NAMALWA (cell line): ENCODE measurements around the gene APC2.
"Not testable (repeated sequence)": the region's sequence is repeated elsewhere in the genome, so short reads cannot be mapped to it uniquely, and the experiment has no call there.

ENCODE experiments used
- DNase-seq: peaks from one replicate; pipeline ENCODE4 v3.0.0-alpha.2; 2015; ENCODE audit warnings: low spot score

The APC2 gene

GRCh38 chr19:1495799-1496713, 46.1 kb downstream of the APC2 start:
- DNase-seq, result no peak

GRCh38 chr19:1496714-1497577, 47.0 kb downstream of the APC2 start:
- no peak for DNase-seq

- DNase-seq, result no peak
Observed at GRCh38 chr19:1497578-1498235, 47.8 kb downstream of the APC2 start.

GRCh38 chr19:1499231-1499630, 49.3 kb downstream of the APC2 start:
- DNase-seq, result not testable (repeated sequence)

GRCh38 chr19:1501200-1501595, 51.3 kb downstream of the APC2 start:
- DNase-seq, result no peak

- no peak for DNase-seq
Observed at GRCh38 chr19:1502433-1503088, 52.6 kb downstream of the APC2 start.

GRCh38 chr19:1503089-1503924, 53.4 kb downstream of the APC2 start:
- peak; percentile 76 for DNase-seq

GRCh38 chr19:1503925-1504773, 54.2 kb downstream of the APC2 start:
- no peak for DNase-seq

- DNase-seq, result no peak
Observed at GRCh38 chr19:1505012-1505411, 55.1 kb downstream of the APC2 start.

GRCh38 chr19:1505991-1506881, 56.3 kb downstream of the APC2 start:
- no peak for DNase-seq

GRCh38 chr19:1507192-1507660, 57.3 kb downstream of the APC2 start:
- no peak for DNase-seq

GRCh38 chr19:1507763-1508506, 58.0 kb downstream of the APC2 start:
- DNase-seq, result peak; percentile 97

- no peak for DNase-seq
Observed at GRCh38 chr19:1508507-1508856, 58.6 kb downstream of the APC2 start.

- DNase-seq, result no peak
Observed at GRCh38 chr19:1509602-1510441, 59.9 kb downstream of the APC2 start.

GRCh38 chr19:1510442-1510806, 60.5 kb downstream of the APC2 start:
- no peak for DNase-seq

- DNase-seq, result no peak
Observed at GRCh38 chr19:1510807-1511206, 60.9 kb downstream of the APC2 start.
